ENCODE measurements around the gene SHISA4. TPM values are rescaled to one million over a fixed set of nuclear protein-coding genes. Genes with fewer than 3 reads are reported as not detected.

The SHISA4 gene
- total RNA-seq, 4 donors from 2014 or later, result 18.9 to 35.8 (median 29.3) TPM

DNA sequence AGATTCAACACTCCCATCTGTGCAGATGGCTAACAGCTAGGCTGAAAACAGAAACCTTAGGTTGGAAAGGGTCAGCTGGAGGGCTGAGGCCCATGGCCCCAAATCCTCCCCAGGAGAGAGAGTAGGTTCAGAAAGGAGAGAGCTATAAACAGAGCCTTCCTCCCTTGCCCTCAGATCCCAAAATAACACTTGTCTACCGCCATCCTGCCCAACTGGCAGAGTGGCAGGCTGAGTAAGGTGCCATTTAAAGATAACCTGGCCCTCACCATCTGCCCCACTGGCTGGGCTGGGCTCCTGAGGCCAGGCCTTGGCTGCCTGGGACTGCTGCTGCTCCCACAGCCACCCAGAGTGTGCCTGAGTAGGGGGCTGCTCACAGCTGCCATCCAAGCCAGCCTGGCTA lies 4.3 kb upstream of the SHISA4 start:
- H3K4me3 ChIP-seq, result no peak overlapping the region
- peaks cover 0 to 59% (median 23%) of the 10 kb centered on the region in 3 donors for H3K4me1 ChIP-seq
- no peaks in the 10 kb centered on the region for H3K27me3 ChIP-seq
- H3K9me3 ChIP-seq, result no peaks in the 10 kb centered on the region
- no CpG with 5 or more reads among the region's 1 CpG for WGBS, 2 donors (ENCODE audit: low coverage in 1 of 2)
- H3K27ac ChIP-seq, result peak overlapping the region in 3 of 4 donors; percentile 24 to 41 (median 38)
- no peaks in the 10 kb centered on the region for H3K36me3 ChIP-seq
- TF ChIP-seq POLR2A (IDR thresholded peaks at IDR 0.05), result no peak
- TF ChIP-seq EP300 (IDR thresholded peaks at IDR 0.05), result no peak
- no peak for TF ChIP-seq POLR2AphosphoS5 (IDR thresholded peaks at IDR 0.05)
- TF ChIP-seq, protein P1, sequence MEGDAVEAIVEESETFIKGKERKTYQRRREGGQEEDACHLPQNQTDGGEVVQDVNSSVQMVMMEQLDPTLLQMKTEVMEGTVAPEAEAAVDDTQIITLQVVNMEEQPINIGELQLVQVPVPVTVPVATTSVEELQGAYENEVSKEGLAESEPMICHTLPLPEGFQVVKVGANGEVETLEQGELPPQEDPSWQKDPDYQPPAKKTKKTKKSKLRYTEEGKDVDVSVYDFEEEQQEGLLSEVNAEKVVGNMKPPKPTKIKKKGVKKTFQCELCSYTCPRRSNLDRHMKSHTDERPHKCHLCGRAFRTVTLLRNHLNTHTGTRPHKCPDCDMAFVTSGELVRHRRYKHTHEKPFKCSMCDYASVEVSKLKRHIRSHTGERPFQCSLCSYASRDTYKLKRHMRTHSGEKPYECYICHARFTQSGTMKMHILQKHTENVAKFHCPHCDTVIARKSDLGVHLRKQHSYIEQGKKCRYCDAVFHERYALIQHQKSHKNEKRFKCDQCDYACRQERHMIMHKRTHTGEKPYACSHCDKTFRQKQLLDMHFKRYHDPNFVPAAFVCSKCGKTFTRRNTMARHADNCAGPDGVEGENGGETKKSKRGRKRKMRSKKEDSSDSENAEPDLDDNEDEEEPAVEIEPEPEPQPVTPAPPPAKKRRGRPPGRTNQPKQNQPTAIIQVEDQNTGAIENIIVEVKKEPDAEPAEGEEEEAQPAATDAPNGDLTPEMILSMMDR (IDR thresholded peaks at IDR 0.05), result no peak
- no peak for ATAC-seq

DNA sequence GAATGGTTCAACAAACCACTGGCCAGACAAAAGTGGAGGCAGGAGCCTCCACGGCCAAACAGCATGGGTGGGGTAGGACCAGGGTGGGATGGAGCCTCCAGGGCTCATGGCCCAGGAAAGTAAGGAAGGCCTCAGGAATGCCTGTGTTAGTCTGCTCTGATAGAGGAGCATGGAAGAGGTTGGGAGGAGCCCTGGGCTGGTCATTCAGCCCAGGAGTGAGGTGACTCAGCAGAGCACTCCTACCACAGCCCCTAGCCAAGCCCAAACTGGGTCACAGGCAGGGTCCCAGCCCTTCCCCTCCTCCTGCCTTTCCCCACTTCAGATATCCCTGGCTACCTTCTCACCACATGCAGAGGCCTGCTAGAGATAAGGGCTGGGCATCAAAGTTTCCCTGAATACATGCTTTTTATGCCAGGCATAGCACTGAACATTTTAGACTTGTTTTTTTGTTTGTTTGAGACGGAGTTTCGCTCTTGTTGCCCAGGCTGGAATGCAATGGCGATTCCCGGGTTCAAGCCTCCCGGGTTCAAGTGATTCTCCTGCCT lies 3.1 kb upstream of the SHISA4 start:
- no peaks in the 10 kb centered on the region for H3K9me3 ChIP-seq
- H3K4me3 ChIP-seq, result no peak overlapping the region
- ATAC-seq, result no peak
- no peaks in the 10 kb centered on the region for H3K36me3 ChIP-seq
- TF ChIP-seq POLR2AphosphoS5 (IDR thresholded peaks at IDR 0.05) (no peak), POLR2A (IDR thresholded peaks at IDR 0.05) (no peak), EP300 (IDR thresholded peaks at IDR 0.05) (no peak)
- TF ChIP-seq, protein P1 (IDR thresholded peaks at IDR 0.05), result no peak
- peak overlapping the region in 2 of 4 donors; percentile 4 to 18 for H3K27ac ChIP-seq
- H3K27me3 ChIP-seq, result no peaks in the 10 kb centered on the region
- peaks cover 0 to 70% (median 30%) of the 10 kb centered on the region in 3 donors for H3K4me1 ChIP-seq
- WGBS, 2 donors (ENCODE audit: low coverage in 1 of 2), result 85 to 90% methylated on average over 2 to 6 of the region's 6 CpGs

DNA sequence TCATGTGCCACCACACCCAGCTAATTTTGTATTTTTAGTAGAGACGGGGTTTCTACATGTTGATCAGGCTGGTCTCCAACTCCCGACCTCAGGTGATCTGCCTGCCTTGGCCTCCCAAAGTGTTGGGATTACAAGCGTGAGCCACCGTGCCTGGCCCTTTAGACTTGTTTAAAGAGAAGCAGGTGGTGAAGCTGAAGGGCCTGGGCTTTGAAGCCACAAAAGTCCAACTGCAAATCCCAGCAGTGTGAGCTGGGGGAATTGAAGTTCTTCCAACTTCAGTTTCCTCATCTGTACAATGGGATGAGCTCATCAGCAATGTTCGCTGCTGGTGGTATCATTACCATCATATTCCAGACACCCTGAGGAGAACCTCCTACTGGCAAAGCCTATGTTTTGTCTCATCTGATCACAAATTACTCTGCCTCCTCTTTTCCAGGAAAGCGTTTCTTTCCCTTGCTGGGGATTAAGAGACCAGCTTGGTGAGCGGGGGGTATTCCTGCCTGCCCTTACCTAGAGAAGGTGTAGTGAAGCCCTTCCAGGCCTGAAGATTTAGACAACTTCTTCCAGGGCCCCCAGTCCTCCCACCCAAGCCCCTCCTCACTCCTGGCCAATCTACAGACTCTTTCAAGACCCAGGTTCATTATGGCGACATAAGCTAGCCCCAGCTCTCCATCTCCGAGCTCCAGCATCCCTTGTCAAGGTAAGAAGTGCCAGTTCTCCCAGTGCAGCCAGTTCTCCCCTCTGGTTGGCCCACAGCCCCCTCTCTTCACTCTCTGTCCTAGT lies 2.4 kb upstream of the SHISA4 start:
- H3K9me3 ChIP-seq, result no peaks in the 10 kb centered on the region
- H3K27me3 ChIP-seq, result no peaks in the 10 kb centered on the region
- ATAC-seq, result no peak
- no peaks in the 10 kb centered on the region for H3K36me3 ChIP-seq
- no peak overlapping the region for H3K4me3 ChIP-seq
- TF ChIP-seq EP300 (IDR thresholded peaks at IDR 0.05) (no peak), POLR2A (IDR thresholded peaks at IDR 0.05) (no peak), POLR2AphosphoS5 (IDR thresholded peaks at IDR 0.05) (no peak)
- TF ChIP-seq, protein P1 (IDR thresholded peaks at IDR 0.05), result no peak
- peaks cover 0 to 77% (median 30%) of the 10 kb centered on the region in 3 donors for H3K4me1 ChIP-seq
- WGBS, 2 donors (ENCODE audit: low coverage in 1 of 2), result 80 to 100% methylated on average over 3 to 7 of the region's 9 CpGs
- H3K27ac ChIP-seq, result peak overlapping the region in 1 of 4 donors; percentile 18

DNA sequence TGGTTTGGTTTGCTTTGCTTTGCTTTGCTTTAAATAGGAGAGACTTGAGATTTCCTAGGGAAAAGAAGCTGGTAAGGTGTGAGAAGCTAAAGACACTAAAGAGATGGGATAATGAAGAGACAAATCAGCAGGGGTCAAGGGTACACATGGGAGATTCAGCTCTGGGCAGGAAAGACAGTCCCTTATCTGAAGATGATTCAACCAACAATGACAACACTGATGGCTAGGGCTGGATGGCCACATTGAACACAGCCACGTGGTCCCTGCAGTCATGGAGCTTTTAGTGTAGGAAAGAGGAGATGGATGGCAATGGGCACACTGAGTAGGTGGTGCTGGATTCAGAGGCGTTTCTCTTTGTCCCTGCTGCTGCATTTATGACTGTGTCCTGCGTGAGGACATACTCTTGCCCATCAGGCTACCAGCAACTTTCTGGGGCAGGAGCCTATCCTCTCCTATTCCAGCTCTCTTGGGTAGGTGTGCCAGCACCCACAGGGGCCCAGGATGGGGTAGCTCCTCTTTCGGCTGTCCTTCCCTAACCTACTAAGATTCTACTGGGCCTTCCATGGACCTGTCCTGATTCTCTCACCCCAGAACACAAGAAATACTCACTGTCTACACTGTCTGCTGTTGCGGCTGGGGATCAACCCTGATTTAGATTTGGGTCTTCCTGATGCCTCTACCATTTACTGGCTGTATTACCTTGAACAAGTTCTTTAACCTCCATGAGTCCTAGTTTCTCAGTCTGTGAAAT lies 1.4 kb upstream of the SHISA4 start:
- no peak for ATAC-seq
- Histone ChIP-seq H3K36me3 (no peaks in the 10 kb centered on the region), H3K4me3 (no peak overlapping the region), H3K4me1 (peaks cover 0 to 87% (median 30%) of the 10 kb centered on the region in 3 donors), H3K9me3 (no peaks in the 10 kb centered on the region), H3K27me3 (no peaks in the 10 kb centered on the region), H3K27ac (peak overlapping the region in 3 of 4 donors; percentile 87 to 94 (median 91))
- TF ChIP-seq POLR2AphosphoS5 (IDR thresholded peaks at IDR 0.05) (peak; percentile 0), EP300 (IDR thresholded peaks at IDR 0.05) (no peak)
- TF ChIP-seq, protein P1 (IDR thresholded peaks at IDR 0.05), result no peak
- WGBS, 2 donors (ENCODE audit: low coverage in 1 of 2), result 40 to 76% methylated on average over 1 to 4 of the region's 5 CpGs

All from gastroesophageal sphincter (tissue), 4 donors.